Measurements from ENCODE around the gene PCNA. TPM values are rescaled to one million over a fixed set of nuclear protein-coding genes. Genes with fewer than 3 reads are reported as not detected.

The PCNA gene
- total RNA-seq, 1 experiment from 2014 or later, result 274 TPM

DNA sequence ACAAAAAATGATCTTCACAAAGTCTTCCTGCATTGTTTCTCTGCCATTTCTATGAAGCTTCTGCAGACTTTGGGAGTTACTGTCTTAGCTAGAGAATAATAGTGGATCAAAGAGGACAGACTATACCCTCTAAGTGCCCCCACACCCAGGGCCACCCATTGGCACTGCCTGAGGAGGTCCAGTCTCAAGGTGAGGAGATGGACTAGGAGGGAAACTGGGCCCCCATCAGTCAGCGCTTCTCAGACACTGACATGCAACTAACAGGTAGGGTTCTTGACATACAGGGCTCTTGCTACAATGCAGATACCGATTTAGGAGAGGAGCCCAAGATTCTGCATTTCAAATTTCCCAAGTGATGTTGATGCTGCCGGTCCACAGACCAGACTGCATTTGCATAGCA is 24.3 kb downstream of the PCNA start:
- Histone ChIP-seq H3K4me1 (ENCODE audit: insufficient read depth, low read length) (no peaks in the 10 kb centered on the region), H2BK12ac (ENCODE audit: insufficient read length, low read depth, low read length) (no peak overlapping the region), H2BK120ac (ENCODE audit: low read depth, low read length, poor library complexity, severe bottlenecking) (no peak overlapping the region), H3K14ac (ENCODE audit: insufficient read depth, low read length) (no peak overlapping the region), H3K27ac (ENCODE audit: insufficient read length, low read depth, low read length) (no peak overlapping the region), H4K5ac (ENCODE audit: insufficient read length, low read depth, low read length) (no peak overlapping the region), H3T11ph (ENCODE audit: low read length) (no peak overlapping the region), H2BK15ac (ENCODE audit: low read depth, low read length) (no peak overlapping the region), H3K18ac (ENCODE audit: insufficient read length, low read depth, low read length) (no peak overlapping the region), H2AFZ (ENCODE audit: low read length) (no peak overlapping the region), H2BK20ac (ENCODE audit: low read depth, low read length, poor library complexity, severe bottlenecking) (no peak overlapping the region), H3K9ac (ENCODE audit: extremely low read depth, insufficient read length, low read length) (no peak overlapping the region), H4K8ac (replicated peaks; ENCODE audit: insufficient read length, low read depth, low read length) (no peak overlapping the region), H3K23me2 (ENCODE audit: insufficient read length, low read depth, low read length, poor library complexity, severe bottlenecking) (no peaks in the 10 kb centered on the region), H3K4me2 (ENCODE audit: insufficient read depth, insufficient read length, low read length) (no peak overlapping the region), H3K23ac (ENCODE audit: insufficient read length, low read depth, low read length) (no peak overlapping the region), H4K91ac (ENCODE audit: insufficient read length, low read depth, low read length) (no peak overlapping the region), H3K4ac (ENCODE audit: low read depth, low read length) (no peak overlapping the region), H2AK5ac (ENCODE audit: insufficient read length, low read length) (no peak overlapping the region), H3K79me1 (ENCODE audit: insufficient read depth, low read depth, low read length, poor library complexity, severe bottlenecking) (no peaks in the 10 kb centered on the region), H4K20me1 (ENCODE audit: control insufficient read depth, insufficient read depth, insufficient read length) (no peaks in the 10 kb centered on the region), H2BK5ac (ENCODE audit: insufficient read length, low read length) (no peak overlapping the region), H3K79me2 (ENCODE audit: insufficient read depth, low read length) (no peaks in the 10 kb centered on the region; the same call in 1 of the 2 replicates), H3K56ac (ENCODE audit: insufficient read length, low read depth, low read length) (no peak overlapping the region), H3K27me3 (ENCODE audit: insufficient read depth, low read length) (no peaks in the 10 kb centered on the region), H3K9me3 (ENCODE audit: control insufficient read depth, low read depth, low read length) (no peaks in the 10 kb centered on the region)
- TF ChIP-seq, protein P1, sequence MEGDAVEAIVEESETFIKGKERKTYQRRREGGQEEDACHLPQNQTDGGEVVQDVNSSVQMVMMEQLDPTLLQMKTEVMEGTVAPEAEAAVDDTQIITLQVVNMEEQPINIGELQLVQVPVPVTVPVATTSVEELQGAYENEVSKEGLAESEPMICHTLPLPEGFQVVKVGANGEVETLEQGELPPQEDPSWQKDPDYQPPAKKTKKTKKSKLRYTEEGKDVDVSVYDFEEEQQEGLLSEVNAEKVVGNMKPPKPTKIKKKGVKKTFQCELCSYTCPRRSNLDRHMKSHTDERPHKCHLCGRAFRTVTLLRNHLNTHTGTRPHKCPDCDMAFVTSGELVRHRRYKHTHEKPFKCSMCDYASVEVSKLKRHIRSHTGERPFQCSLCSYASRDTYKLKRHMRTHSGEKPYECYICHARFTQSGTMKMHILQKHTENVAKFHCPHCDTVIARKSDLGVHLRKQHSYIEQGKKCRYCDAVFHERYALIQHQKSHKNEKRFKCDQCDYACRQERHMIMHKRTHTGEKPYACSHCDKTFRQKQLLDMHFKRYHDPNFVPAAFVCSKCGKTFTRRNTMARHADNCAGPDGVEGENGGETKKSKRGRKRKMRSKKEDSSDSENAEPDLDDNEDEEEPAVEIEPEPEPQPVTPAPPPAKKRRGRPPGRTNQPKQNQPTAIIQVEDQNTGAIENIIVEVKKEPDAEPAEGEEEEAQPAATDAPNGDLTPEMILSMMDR (conservative IDR thresholded peaks at IDR 0.05), result no peak
- Mint-ChIP-seq H3K4me1 (no peaks in the 10 kb centered on the region), H3K27me3 (ENCODE audit: low read depth) (no peaks in the 10 kb centered on the region), H3K4me3 (no peak overlapping the region), H3K36me3 (ENCODE audit: insufficient read depth in 1 of 3, low read depth in 3 of 3) (peaks cover 9 to 38% (median 35%) of the 10 kb centered on the region in 3 experiments; a peak in 6 of 7 replicates), H3K27ac (no peak overlapping the region), H3K9me3 (no peaks in the 10 kb centered on the region)
- no peak for DNase-seq
- WGBS (ENCODE audit: extremely low coverage, insufficient read length, low lambda C conversion rate), result no CpG with 5 or more reads among the region's 3 CpGs

All from H9 (cell line).